ENCODE results near the gene LRRFIP1. TPM values are rescaled to one million over a fixed set of nuclear protein-coding genes. Genes with fewer than 3 reads are reported as not detected.
A peak's percentile ranks its signal among the peaks of the same experiment; 100 is the strongest.

The LRRFIP1 gene
- total and polyA plus RNA-seq, 2 of the 13 experiments (the other 11 are each of a cell fraction or from before 2014, with no cell fraction given): 15.9 to 40.5 TPM

GRCh38 chr2:237774811-237775553 is 147.6 kb downstream of the LRRFIP1 start (continued):
- 0 out of 2 replicates have a peak, but pooled peaks have one; percentile 41 for TF ChIP-seq ZNF205 (CRISPR knock-in tag; IDR thresholded peaks at IDR 0.05)
- TF ChIP-seq THAP8 (CRISPR knock-in tag; IDR thresholded peaks at IDR 0.05; ENCODE audit: borderline replicate concordance): no peak
- no peak for TF ChIP-seq HNRNPK (IDR thresholded peaks at IDR 0.05; ENCODE audit: low read depth, low read length, poor library complexity, severe bottlenecking)
- no peak for TF ChIP-seq ZNF3 (CRISPR knock-in tag; IDR thresholded peaks at IDR 0.05)
- TF ChIP-seq ZFP36 (IDR thresholded peaks at IDR 0.05; ENCODE audit: borderline replicate concordance, low read depth, low read length, partially characterized antibody): no peak
- no peak; the same call in 1 of the 2 replicates for TF ChIP-seq NR2F2 (IDR thresholded peaks at IDR 0.05; ENCODE audit: borderline replicate concordance, low read depth)
- TF ChIP-seq HIC2 (CRISPR knock-in tag; IDR thresholded peaks at IDR 0.05; ENCODE audit: low read depth): no peak
- no peak for TF ChIP-seq MAZ (IDR thresholded peaks at IDR 0.05; ENCODE audit: borderline replicate concordance, low read depth, low read length)
- no peak for TF ChIP-seq MAZ (CRISPR knock-in tag; IDR thresholded peaks at IDR 0.05; ENCODE audit: low read depth)
- TF ChIP-seq GATAD2A (CRISPR knock-in tag; IDR thresholded peaks at IDR 0.05): peak; percentile 85
- TF ChIP-seq ZNF749 (CRISPR knock-in tag; IDR thresholded peaks at IDR 0.05; ENCODE audit: borderline replicate concordance): no peak
- no peak for TF ChIP-seq GZF1 (CRISPR knock-in tag; IDR thresholded peaks at IDR 0.05)
- TF ChIP-seq ZNF549 (CRISPR knock-in tag; IDR thresholded peaks at IDR 0.05): no peak
- TF ChIP-seq YEATS4 (CRISPR knock-in tag; IDR thresholded peaks at IDR 0.05; ENCODE audit: borderline replicate concordance): no peak
- no peak for TF ChIP-seq HIVEP1 (CRISPR knock-in tag; IDR thresholded peaks at IDR 0.05)
- peak; percentile 82 for TF ChIP-seq STAG1 (CRISPR knock-in tag; IDR thresholded peaks at IDR 0.05)
- no peak for TF ChIP-seq MXI1 (IDR thresholded peaks at IDR 0.05; ENCODE audit: borderline replicate concordance, low read depth, low read length)
- no peak for TF ChIP-seq ZFP36L2 (CRISPR knock-in tag; IDR thresholded peaks at IDR 0.05)
- no peak for TF ChIP-seq ZMAT3 (CRISPR knock-in tag; conservative IDR thresholded peaks at IDR 0.05)
- no peak for TF ChIP-seq PAF1 (CRISPR knock-in tag; IDR thresholded peaks at IDR 0.05)
- TF ChIP-seq IRF2 (CRISPR knock-in tag; IDR thresholded peaks at IDR 0.05): no peak
- TF ChIP-seq ARID3A (IDR thresholded peaks at IDR 0.05; ENCODE audit: low read depth, low read length): 0 out of 2 replicates have a peak, but pooled peaks have one; percentile 42
- TF ChIP-seq ZZZ3 (CRISPR knock-in tag; IDR thresholded peaks at IDR 0.05; ENCODE audit: borderline replicate concordance): no peak
- TF ChIP-seq HNRNPL (IDR thresholded peaks at IDR 0.05; ENCODE audit: low read depth, low read length): no peak
- no peak; the same call in 1 of the 2 replicates for TF ChIP-seq ZNF44 (CRISPR knock-in tag; IDR thresholded peaks at IDR 0.05)
- no peak for TF ChIP-seq CAMTA2 (CRISPR knock-in tag; IDR thresholded peaks at IDR 0.05; ENCODE audit: borderline replicate concordance)
- no peak for TF ChIP-seq CENPT (CRISPR knock-in tag; IDR thresholded peaks at IDR 0.05; ENCODE audit: low read depth)
- TF ChIP-seq ATF1 (CRISPR knock-in tag; IDR thresholded peaks at IDR 0.05): no peak
- no peak for TF ChIP-seq IKZF1 (IDR thresholded peaks at IDR 0.05)
- peak; percentile 74; the same call in 1 of the 2 replicates for TF ChIP-seq MEF2D (CRISPR knock-in tag; IDR thresholded peaks at IDR 0.05)

Measured in HepG2 (cell line).